PFSK-1 (cell line): ENCODE results near the gene CFAP126.

ENCODE experiments used
- FOXP2 ChIP-seq: optimal IDR thresholded peaks from 2 replicates; pipeline ENCODE3; 2011; ENCODE audit warnings: borderline replicate concordance, control low read depth, inconsistent platforms; ENCODE audit not compliant: insufficient read depth; ENCODE audit errors: extremely low read length, extremely low read depth
- POLR2AphosphoS5 ChIP-seq: IDR thresholded peaks from 2 replicates; pipeline ENCODE4 v1.6.1; 2012; ENCODE audit warnings: low read depth, mild to moderate bottlenecking, control low read depth, low read length, moderate library complexity
- SIN3A ChIP-seq: IDR thresholded peaks from 2 replicates; pipeline ENCODE4 v1.6.1; 2012; ENCODE audit warnings: mild to moderate bottlenecking, low read length, moderate library complexity, borderline replicate concordance; ENCODE audit not compliant: insufficient read depth
- TAF1 ChIP-seq: IDR thresholded peaks from 2 replicates; pipeline ENCODE4 v1.6.1; 2012; ENCODE audit warnings: low read length, control low read depth, borderline replicate concordance; ENCODE audit not compliant: insufficient read depth

- TF ChIP-seq POLR2AphosphoS5 (no peak), TAF1 (no peak), FOXP2 (no peak), SIN3A (no peak)
Measured at GRCh38 chr1:161333166-161333565, 34.5 kb downstream of the CFAP126 start.
